NT2/D1 (cell line): ENCODE results near the gene CLDN5.

ENCODE experiments used
- DNase-seq: peaks from one replicate; pipeline ENCODE4 v3.0.0-alpha.2; 2011; ENCODE audit warnings: low read depth, low spot score
- H3K27me3 ChIP-seq: 2 replicates; pipeline ENCODE4 v1.6.0; 2011; ENCODE audit warnings: mild to moderate bottlenecking; ENCODE audit not compliant: insufficient read length, insufficient read depth
- H3K36me3 ChIP-seq: 2 replicates; pipeline ENCODE4 v1.6.1; 2011; ENCODE audit warnings: mild to moderate bottlenecking, low read length, mixed read lengths; ENCODE audit not compliant: insufficient read depth, insufficient read length
- H3K4me1 ChIP-seq: 2 replicates; pipeline ENCODE4 v1.5.1; 2011; ENCODE audit not compliant: insufficient read depth, insufficient read length
- H3K4me3 ChIP-seq: 2 replicates; pipeline ENCODE4 v1.5.1; 2011; ENCODE audit warnings: low read depth; ENCODE audit not compliant: insufficient read length
- H3K9ac ChIP-seq: 2 replicates; pipeline ENCODE4 v1.6.0; 2011; ENCODE audit warnings: low read depth; ENCODE audit not compliant: insufficient read length
- H3K9me3 ChIP-seq: 2 replicates; pipeline ENCODE4 v1.5.1; 2011; ENCODE audit warnings: mild to moderate bottlenecking, low read length; ENCODE audit not compliant: insufficient read depth
- SUZ12 ChIP-seq: IDR thresholded peaks from 2 replicates; pipeline ENCODE4 v1.6.1; 2011; ENCODE audit not compliant: insufficient read length, insufficient read depth; ENCODE audit errors: extremely low read depth
- YY1 ChIP-seq: IDR thresholded peaks from 2 replicates; pipeline ENCODE4 v1.6.1; 2011; ENCODE audit not compliant: insufficient read length, insufficient read depth
- ZNF274 ChIP-seq: IDR thresholded peaks from 2 replicates; pipeline ENCODE4 v1.6.1; 2011; ENCODE audit warnings: mild to moderate bottlenecking, low read depth, low read length

The CLDN5 gene

DNA sequence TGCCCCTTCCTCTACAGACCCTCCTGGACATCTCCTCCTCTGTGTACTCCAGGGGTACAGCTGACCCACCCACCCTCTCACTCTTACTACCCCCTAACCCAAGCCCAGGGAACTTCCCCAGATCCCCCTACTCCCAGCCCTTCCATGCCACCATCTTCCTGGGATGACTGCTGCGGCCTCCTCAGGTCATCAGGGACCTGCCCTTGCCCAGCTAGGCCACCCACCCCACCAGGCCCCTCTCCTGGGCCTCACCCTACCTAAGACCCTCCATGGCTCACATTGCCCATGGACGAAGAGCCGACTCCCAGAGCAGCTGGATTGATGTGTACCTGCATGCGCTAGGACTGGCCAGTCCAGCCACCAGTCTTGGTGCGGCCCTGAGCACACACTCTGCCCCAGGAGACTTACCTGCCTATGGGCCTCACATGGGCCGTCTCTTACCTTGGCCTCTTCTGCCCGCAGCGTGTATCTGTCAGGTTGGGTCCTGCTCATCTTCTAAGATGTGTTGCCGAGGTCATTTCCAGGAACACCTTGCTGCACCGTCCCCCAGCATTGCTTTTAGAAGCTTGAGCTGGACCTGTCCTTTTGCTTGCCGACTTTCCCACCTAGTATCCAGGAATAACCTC lies 2.0 kb upstream of the CLDN5 start:
- TF ChIP-seq SUZ12 (no peak), YY1 (no peak)
- no peak overlapping the region for H3K9ac ChIP-seq
- H3K4me1 ChIP-seq, result peaks cover 31% of the 10 kb centered on the region
- no peak overlapping the region for H3K4me3 ChIP-seq
- H3K36me3 ChIP-seq, result no peaks in the 10 kb centered on the region
- H3K27me3 ChIP-seq, result peaks cover 35% of the 10 kb centered on the region
- DNase-seq, result no peak
- no peaks in the 10 kb centered on the region for H3K9me3 ChIP-seq

DNA sequence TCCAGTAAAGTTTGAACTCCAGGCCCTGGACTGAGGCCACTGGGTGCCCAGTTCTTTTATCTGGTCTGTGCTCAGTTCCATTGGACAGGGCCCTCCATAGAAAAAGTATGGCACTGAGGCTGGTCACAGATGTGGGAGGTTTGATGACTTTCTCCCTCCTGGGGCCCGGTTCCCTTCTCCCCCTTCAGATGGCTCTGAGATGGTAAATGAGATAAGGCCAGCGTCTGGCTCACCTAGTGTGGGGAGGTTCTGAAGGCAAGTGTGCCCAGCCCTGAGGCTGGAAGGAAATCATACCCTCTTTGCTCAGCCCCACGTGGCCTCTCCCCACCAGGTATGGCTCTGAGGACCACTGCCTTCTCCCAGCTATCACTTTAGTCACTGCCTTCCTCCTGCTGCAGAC lies 1.5 kb upstream of the CLDN5 start:
- Histone ChIP-seq H3K36me3 (peaks cover 4% of the 10 kb centered on the region), H3K27me3 (peaks cover 35% of the 10 kb centered on the region), H3K9me3 (no peaks in the 10 kb centered on the region), H3K4me3 (no peak overlapping the region), H3K9ac (no peak overlapping the region), H3K4me1 (peaks cover 31% of the 10 kb centered on the region)
- DNase-seq, result no peak
- TF ChIP-seq SUZ12 (no peak), ZNF274 (no peak), YY1 (no peak)

DNA sequence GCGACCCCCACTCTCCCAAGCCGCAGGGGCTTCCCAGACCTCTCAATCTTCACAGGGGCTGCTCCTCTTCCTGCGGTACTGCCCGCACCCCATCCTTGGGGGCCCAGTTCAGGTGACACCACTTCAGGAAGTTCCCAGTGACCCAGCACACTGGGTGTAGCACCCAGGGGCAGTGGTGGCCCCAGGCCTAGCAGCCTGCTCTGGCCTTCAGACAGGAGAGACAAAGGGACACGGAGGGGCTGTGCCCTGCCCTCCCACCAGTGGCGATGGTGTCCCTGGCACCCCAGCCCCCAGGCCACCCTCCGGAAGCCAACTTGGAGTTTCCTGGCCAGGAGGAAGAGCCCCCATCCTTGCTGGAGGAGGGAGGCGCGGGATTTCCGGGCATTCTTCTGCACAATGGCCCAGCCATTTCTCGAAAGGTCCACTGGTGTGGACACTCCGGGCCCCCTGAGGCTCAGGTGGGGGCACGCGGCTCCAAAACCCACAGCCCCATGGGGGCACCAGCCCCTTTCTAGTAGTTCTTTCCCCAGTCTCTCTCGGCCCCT lies 978 bp upstream of the CLDN5 start:
- H3K36me3 ChIP-seq, result peaks cover 5% of the 10 kb centered on the region
- H3K27me3 ChIP-seq, result peaks cover 35% of the 10 kb centered on the region
- no peak for DNase-seq
- TF ChIP-seq ZNF274 (no peak), SUZ12 (no peak), YY1 (no peak)
- no peaks in the 10 kb centered on the region for H3K9me3 ChIP-seq
- H3K9ac ChIP-seq, result peak overlapping the region; percentile 61
- peaks cover 31% of the 10 kb centered on the region for H3K4me1 ChIP-seq
- H3K4me3 ChIP-seq, result no peak overlapping the region

DNA sequence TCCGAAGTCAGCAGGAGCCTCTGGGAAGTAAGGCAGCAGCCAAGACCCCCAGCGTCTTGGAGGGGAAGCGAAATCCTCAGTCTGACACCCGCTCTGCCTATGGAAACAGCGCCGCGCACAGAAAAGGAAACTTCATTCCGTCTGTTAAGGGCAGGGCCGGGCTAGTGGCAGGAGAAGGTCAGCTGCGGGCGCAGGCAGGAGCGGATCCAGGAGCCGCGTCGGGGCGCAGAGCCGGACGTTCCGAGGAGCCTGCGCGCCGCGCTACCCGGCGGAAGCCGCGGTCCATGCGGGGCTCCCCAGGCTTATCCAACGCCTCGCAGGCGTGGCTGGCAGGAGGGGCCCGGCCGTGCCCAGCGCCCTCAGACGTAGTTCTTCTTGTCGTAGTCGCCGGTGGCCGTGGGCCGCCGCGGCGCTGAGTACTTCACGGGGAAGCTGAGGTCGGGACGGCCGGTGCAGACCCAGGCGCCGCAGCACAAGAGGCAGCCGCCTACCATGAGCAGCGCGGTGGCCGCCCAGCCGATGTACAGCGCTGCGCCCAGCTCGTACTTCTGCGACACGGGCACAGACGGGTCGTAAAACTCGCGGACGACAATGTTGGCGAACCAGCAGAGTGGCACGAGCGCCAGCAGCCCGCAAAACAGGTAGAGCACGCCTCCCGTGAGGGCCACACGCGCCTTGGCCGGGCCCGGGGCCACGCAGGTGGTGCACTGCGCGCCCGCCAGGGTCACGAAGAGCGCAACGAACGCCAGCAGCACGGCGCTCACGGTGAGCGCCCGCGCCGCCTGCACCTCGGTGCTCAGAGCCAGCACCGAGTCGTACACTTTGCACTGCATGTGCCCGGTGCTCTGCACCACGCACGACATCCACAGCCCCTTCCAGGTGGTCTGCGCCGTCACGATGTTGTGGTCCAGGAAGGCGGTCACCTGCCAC lies 705 bp downstream of the CLDN5 start:
- no peaks in the 10 kb centered on the region for H3K9me3 ChIP-seq
- H3K27me3 ChIP-seq, result peaks cover 35% of the 10 kb centered on the region
- H3K4me1 ChIP-seq, result peaks cover 31% of the 10 kb centered on the region
- no peak for DNase-seq
- H3K4me3 ChIP-seq, result peak overlapping the region; percentile 43
- TF ChIP-seq ZNF274 (no peak), SUZ12 (no peak)
- peaks cover 19% of the 10 kb centered on the region for H3K36me3 ChIP-seq
- peak overlapping the region; percentile 87 for H3K9ac ChIP-seq

DNA sequence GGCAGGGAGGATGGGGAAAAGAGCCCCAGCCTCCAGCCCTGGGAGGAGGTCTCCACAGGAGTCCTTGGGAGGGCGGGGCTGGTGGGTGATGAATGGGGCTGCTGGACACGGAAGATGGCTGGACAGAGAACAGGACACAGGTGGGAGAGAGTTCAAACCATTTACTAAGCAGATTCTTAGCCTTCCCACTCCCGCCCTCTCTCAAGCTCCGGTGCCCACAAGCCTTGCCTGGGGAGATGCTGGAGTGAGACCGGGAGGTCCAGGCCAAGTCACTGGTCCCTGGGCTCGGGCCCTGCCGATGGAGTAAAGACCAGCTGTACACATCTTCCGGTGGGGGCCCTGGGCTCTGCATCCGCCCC lies 1.4 kb downstream of the CLDN5 start:
- no peak for DNase-seq
- Histone ChIP-seq H3K36me3 (peaks cover 25% of the 10 kb centered on the region), H3K9me3 (no peaks in the 10 kb centered on the region), H3K4me1 (peaks cover 27% of the 10 kb centered on the region), H3K27me3 (peaks cover 35% of the 10 kb centered on the region), H3K4me3 (peak overlapping the region; percentile 30), H3K9ac (peak overlapping the region; percentile 87)
- TF ChIP-seq YY1 (no peak), ZNF274 (no peak), SUZ12 (no peak)

DNA sequence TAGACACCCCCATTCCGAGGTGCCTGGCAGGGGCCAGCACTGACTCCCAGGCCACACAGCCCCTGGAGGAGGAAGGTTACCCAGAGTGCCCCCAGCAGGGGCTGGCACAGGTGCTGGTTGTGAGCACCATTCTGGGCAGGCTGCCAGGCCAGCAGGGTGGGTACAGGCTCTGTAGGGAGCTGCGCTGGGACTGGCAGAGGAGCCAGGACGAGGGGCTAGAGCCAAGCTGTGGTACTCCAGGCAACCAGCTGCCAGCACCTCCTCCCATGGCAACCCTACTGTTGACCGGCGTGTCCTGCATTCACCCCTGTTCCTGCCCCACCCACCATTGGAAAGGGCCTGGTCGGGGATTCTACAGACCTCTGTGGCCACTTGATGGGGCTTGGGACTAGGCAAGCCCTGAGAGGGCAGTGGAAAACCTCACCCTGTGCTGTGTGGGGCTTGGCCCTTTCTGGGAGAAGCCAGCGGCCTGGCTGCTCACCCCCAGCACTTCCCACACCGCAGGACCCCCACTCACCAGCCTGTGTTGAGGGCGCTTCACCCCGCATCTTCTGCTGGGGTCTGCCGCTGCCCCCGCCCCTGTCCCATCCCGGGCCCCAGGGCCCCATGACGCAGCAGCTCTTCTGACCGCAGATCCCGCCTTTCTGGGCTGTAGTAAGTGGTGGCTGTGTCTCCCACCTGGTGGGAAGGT lies 1.9 kb downstream of the CLDN5 start:
- DNase-seq, result no peak
- H3K27me3 ChIP-seq, result peaks cover 35% of the 10 kb centered on the region
- no peak for TF ChIP-seq YY1
- no peak for TF ChIP-seq SUZ12
- TF ChIP-seq ZNF274, result no peak
- no peaks in the 10 kb centered on the region for H3K9me3 ChIP-seq
- peaks cover 23% of the 10 kb centered on the region for H3K4me1 ChIP-seq
- H3K36me3 ChIP-seq, result peaks cover 30% of the 10 kb centered on the region
- peak overlapping the region; percentile 87 for H3K9ac ChIP-seq
- peak overlapping the region; percentile 30 for H3K4me3 ChIP-seq
